ENCODE data around the gene TEAD1. TPM values are rescaled to one million over a fixed set of nuclear protein-coding genes. Genes with fewer than 3 reads are reported as not detected.

TEAD1 gene
- total RNA-seq, 4 donors from 2014 or later: 38.8 to 110 (median 75.3) TPM

GRCh38 chr11:12792018-12792417 is 117.8 kb downstream of the TEAD1 start:
- H3K4me3 ChIP-seq: no peak overlapping the region
- TF ChIP-seq CTCF (IDR thresholded peaks at IDR 0.05) (no peak), POLR2A (IDR thresholded peaks at IDR 0.05) (no peak)
- H3K4me1 ChIP-seq: no peaks in the 10 kb centered on the region
- no peak for DNase-seq
- no peaks in the 10 kb centered on the region for H3K36me3 ChIP-seq
- intact Hi-C loops (cut with DNase I; ENCODE audit: low total_unique reads): no loop called here
- H3K27ac ChIP-seq: no peak overlapping the region
- H3K27me3 ChIP-seq: no peaks in the 10 kb centered on the region
- no peaks in the 10 kb centered on the region for H3K9me3 ChIP-seq

GRCh38 chr11:12792590-12792989 is 118.4 kb downstream of the TEAD1 start:
- TF ChIP-seq POLR2A (IDR thresholded peaks at IDR 0.05) (no peak), CTCF (IDR thresholded peaks at IDR 0.05) (no peak)
- intact Hi-C loops (cut with DNase I; ENCODE audit: low total_unique reads): no loop called here
- no peaks in the 10 kb centered on the region for H3K36me3 ChIP-seq
- H3K4me1 ChIP-seq: no peaks in the 10 kb centered on the region
- no peak overlapping the region for H3K27ac ChIP-seq
- H3K9me3 ChIP-seq: no peaks in the 10 kb centered on the region
- no peak overlapping the region for H3K4me3 ChIP-seq
- no peak for DNase-seq
- H3K27me3 ChIP-seq: no peaks in the 10 kb centered on the region

- DNase-seq: no peak
- H3K27me3 ChIP-seq: no peaks in the 10 kb centered on the region
- TF ChIP-seq CTCF (IDR thresholded peaks at IDR 0.05): no peak
- TF ChIP-seq POLR2A (IDR thresholded peaks at IDR 0.05): no peak
- intact Hi-C loops (cut with DNase I; ENCODE audit: low total_unique reads): no loop called here
- H3K27ac ChIP-seq: no peak overlapping the region
- no peaks in the 10 kb centered on the region for H3K9me3 ChIP-seq
- no peaks in the 10 kb centered on the region for H3K36me3 ChIP-seq
- H3K4me3 ChIP-seq: no peak overlapping the region
- H3K4me1 ChIP-seq: no peaks in the 10 kb centered on the region
These were observed 118.8 kb downstream of the TEAD1 start for GRCh38 chr11:12793065-12793464.

- Histone ChIP-seq H3K36me3 (no peaks in the 10 kb centered on the region), H3K4me3 (no peak overlapping the region), H3K27me3 (no peaks in the 10 kb centered on the region), H3K9me3 (no peaks in the 10 kb centered on the region), H3K27ac (no peak overlapping the region), H3K4me1 (no peaks in the 10 kb centered on the region)
- intact Hi-C loops (cut with DNase I; ENCODE audit: low total_unique reads): no loop called here
- TF ChIP-seq CTCF (IDR thresholded peaks at IDR 0.05) (no peak), POLR2A (IDR thresholded peaks at IDR 0.05) (no peak)
- no peak for DNase-seq
These were observed 119.3 kb downstream of the TEAD1 start for GRCh38 chr11:12793506-12793905.

- no peaks in the 10 kb centered on the region for H3K36me3 ChIP-seq
- DNase-seq: no peak
- intact Hi-C loops (cut with DNase I; ENCODE audit: low total_unique reads): no loop called here
- H3K4me3 ChIP-seq: no peak overlapping the region
- TF ChIP-seq CTCF (IDR thresholded peaks at IDR 0.05) (no peak), POLR2A (IDR thresholded peaks at IDR 0.05) (no peak)
- H3K9me3 ChIP-seq: no peaks in the 10 kb centered on the region
- no peaks in the 10 kb centered on the region for H3K4me1 ChIP-seq
- H3K27me3 ChIP-seq: no peaks in the 10 kb centered on the region
- H3K27ac ChIP-seq: no peak overlapping the region
These were observed 120.5 kb downstream of the TEAD1 start for GRCh38 chr11:12794576-12795230.
